Bronchial epithelial cell (primary cell): Measurements from ENCODE around the gene COA8. TPM values are rescaled to one million over a fixed set of nuclear protein-coding genes. Genes with fewer than 3 reads are reported as not detected.
A peak's percentile ranks its signal among the peaks of the same experiment; 100 is the strongest.

Experiments
- DNase-seq: peaks from one replicate; pipeline ENCODE4 v3.0.0-alpha.2; 2010; ENCODE audit warnings: low read depth
- FAIRE-seq: peaks from 2 replicates; lab custom pipeline; 2011; peaks lifted over from hg19 to GRCh38; lab: Jason Lieb, UNC
- H3K27me3 ChIP-seq: 2 replicates; pipeline ENCODE4 v1.5.1; 2011; ENCODE audit warnings: low read length; ENCODE audit not compliant: control insufficient read depth, insufficient read depth
- H3K36me3 ChIP-seq: 2 replicates; pipeline ENCODE4 v1.5.1; 2011; ENCODE audit warnings: low read length; ENCODE audit not compliant: control insufficient read depth, insufficient read depth
- H3K4me3 ChIP-seq: 2 replicates; pipeline ENCODE4 v1.5.1; 2011; ENCODE audit warnings: mild to moderate bottlenecking, low read depth, low read length, control low read depth
- CTCF ChIP-seq: IDR thresholded peaks from 2 replicates; pipeline ENCODE4 v1.5.1; 2011; ENCODE audit warnings: mild to moderate bottlenecking, moderate library complexity, low read length, control low read depth, inconsistent platforms; ENCODE audit not compliant: insufficient read depth, severe bottlenecking
- total RNA-seq: library from RNA; depleted of rRNA; stranded (reverse); fragments of >200 nt; gene quantifications from 2 replicates; pipeline ENCODE4 v1.2.1, GENCODE V29; 2014

COA8 gene
- total RNA-seq, 1 donor from 2014 or later = 17.4 TPM

GRCh38 chr14:103563844-103564505, 1.2 kb downstream of the COA8 start:
- TF ChIP-seq CTCF = no peak
- Histone ChIP-seq H3K27me3 (no peaks in the 10 kb centered on the region), H3K4me3 (peak overlapping the region; percentile 92), H3K36me3 (peaks cover 8% of the 10 kb centered on the region)
- DNase-seq (no peak), FAIRE-seq (no peak)

GRCh38 chr14:103568952-103569351, 6.2 kb downstream of the COA8 start:
- H3K36me3 ChIP-seq = peaks cover 1% of the 10 kb centered on the region
- TF ChIP-seq CTCF = no peak
- no peak overlapping the region for H3K4me3 ChIP-seq
- H3K27me3 ChIP-seq = no peaks in the 10 kb centered on the region
- DNase-seq = no peak
- FAIRE-seq = no peak

GRCh38 chr14:103569408-103569807, 6.6 kb downstream of the COA8 start:
- Histone ChIP-seq H3K27me3 (no peaks in the 10 kb centered on the region), H3K4me3 (no peak overlapping the region), H3K36me3 (peaks cover 4% of the 10 kb centered on the region)
- TF ChIP-seq CTCF = no peak
- DNase-seq (no peak), FAIRE-seq (no peak)

- Histone ChIP-seq H3K27me3 (no peaks in the 10 kb centered on the region), H3K4me3 (no peak overlapping the region), H3K36me3 (peaks cover 10% of the 10 kb centered on the region)
- FAIRE-seq (no peak), DNase-seq (no peak)
- no peak for TF ChIP-seq CTCF
These were observed 11.3 kb downstream of the COA8 start for GRCh38 chr14:103574104-103574503.

- no peak for TF ChIP-seq CTCF
- H3K4me3 ChIP-seq = no peak overlapping the region
- FAIRE-seq (no peak), DNase-seq (no peak)
- no peaks in the 10 kb centered on the region for H3K27me3 ChIP-seq
- H3K36me3 ChIP-seq = peaks cover 10% of the 10 kb centered on the region
These were observed 12.0 kb downstream of the COA8 start for GRCh38 chr14:103574707-103575285.
